Astrocyte (in vitro differentiated cells and primary cell): ENCODE data around the gene NPHP1. TPM values are rescaled to one million over a fixed set of nuclear protein-coding genes. Genes with fewer than 3 reads are reported as not detected.

ENCODE experiments used
- DNase-seq: peaks from one replicate; pipeline ENCODE4 v3.0.0-alpha.2; 2010; ENCODE audit warnings: low read depth
- FAIRE-seq: peaks from 2 replicates; lab custom pipeline; 2011; peaks lifted over from hg19 to GRCh38; lab: Jason Lieb, UNC
- H2AFZ ChIP-seq: 2 replicates; pipeline ENCODE4 v1.6.0; 2012; ENCODE audit warnings: low read depth, low read length, inconsistent platforms
- H3K27ac ChIP-seq: 2 replicates; pipeline ENCODE4 v1.5.1; 2011; ENCODE audit warnings: low read depth, low read length, inconsistent platforms
- H3K27me3 ChIP-seq: 2 replicates; pipeline ENCODE4 v1.6.0; 2011; ENCODE audit warnings: low read length, inconsistent platforms; ENCODE audit not compliant: insufficient read depth
- H3K36me3 ChIP-seq: 2 replicates; pipeline ENCODE4 v1.5.1; 2011; ENCODE audit warnings: low read length, inconsistent platforms; ENCODE audit not compliant: insufficient read depth
- H3K4me1 ChIP-seq: 2 replicates; pipeline ENCODE4 v1.5.1; 2011; ENCODE audit warnings: low read length, inconsistent platforms; ENCODE audit not compliant: insufficient read depth
- H3K4me2 ChIP-seq: 2 replicates; pipeline ENCODE4 v1.6.0; 2012; ENCODE audit warnings: low read length, inconsistent platforms
- H3K4me3 ChIP-seq: 2 replicates; pipeline ENCODE4 v1.5.1; 2011; ENCODE audit warnings: low read depth, mild to moderate bottlenecking, low read length, inconsistent platforms; ENCODE audit not compliant: insufficient read depth
- H3K79me2 ChIP-seq: 2 replicates; pipeline ENCODE4 v1.6.0; 2012; ENCODE audit warnings: mild to moderate bottlenecking, low read length, inconsistent platforms; ENCODE audit not compliant: insufficient read depth
- H3K9ac ChIP-seq: 2 replicates; pipeline ENCODE4 v1.6.0; 2012; ENCODE audit warnings: mild to moderate bottlenecking, low read length, inconsistent platforms
- H3K9me3 ChIP-seq: 2 replicates; pipeline ENCODE4 v1.5.1; 2012; ENCODE audit warnings: low read depth, mild to moderate bottlenecking, low read length, inconsistent platforms; ENCODE audit not compliant: insufficient read depth
- H4K20me1 ChIP-seq: 2 replicates; pipeline ENCODE4 v1.6.0; 2012; ENCODE audit warnings: low read length, inconsistent platforms; ENCODE audit not compliant: insufficient read depth
- H3K27ac Mint-ChIP-seq: one replicate; pipeline ENCODE4 v1.8.0; 2021; ENCODE audit warnings: mild to moderate bottlenecking, mixed read lengths; ENCODE audit not compliant: unreplicated experiment
- H3K27me3 Mint-ChIP-seq: one replicate; pipeline ENCODE4 v1.8.0; 2021; ENCODE audit warnings: low read depth, mixed read lengths; ENCODE audit not compliant: unreplicated experiment
- H3K36me3 Mint-ChIP-seq: one replicate; pipeline ENCODE4 v1.8.0; 2021; ENCODE audit warnings: low read depth, mixed read lengths; ENCODE audit not compliant: unreplicated experiment
- H3K4me1 Mint-ChIP-seq: one replicate; pipeline ENCODE4 v1.8.0; 2021; ENCODE audit warnings: low read depth, mixed read lengths; ENCODE audit not compliant: unreplicated experiment
- H3K4me3 Mint-ChIP-seq: one replicate; pipeline ENCODE4 v1.8.0; 2021; ENCODE audit warnings: mild to moderate bottlenecking, moderate library complexity, mixed read lengths; ENCODE audit not compliant: unreplicated experiment
- H3K9me3 Mint-ChIP-seq: one replicate; pipeline ENCODE4 v1.8.0; 2021; ENCODE audit warnings: mild to moderate bottlenecking, mixed read lengths; ENCODE audit not compliant: unreplicated experiment
- CTCF ChIP-seq: IDR thresholded peaks from 2 replicates; pipeline ENCODE4 v1.5.1; 2011; ENCODE audit warnings: low read depth, mild to moderate bottlenecking, inconsistent platforms, low read length, moderate library complexity; ENCODE audit not compliant: insufficient read depth
- EZH2 ChIP-seq: IDR thresholded peaks from 2 replicates; pipeline ENCODE4 v1.6.1; 2012; ENCODE audit warnings: mild to moderate bottlenecking, low read length, inconsistent platforms; ENCODE audit not compliant: insufficient read depth
- total RNA-seq: library from RNA; stranded (reverse); gene quantifications from 2 replicates; pipeline ENCODE4 v1.2.1, GENCODE V29; 2021

Gene NPHP1
- total RNA-seq, 1 donor from 2014 or later, result 3.3 TPM

DNA sequence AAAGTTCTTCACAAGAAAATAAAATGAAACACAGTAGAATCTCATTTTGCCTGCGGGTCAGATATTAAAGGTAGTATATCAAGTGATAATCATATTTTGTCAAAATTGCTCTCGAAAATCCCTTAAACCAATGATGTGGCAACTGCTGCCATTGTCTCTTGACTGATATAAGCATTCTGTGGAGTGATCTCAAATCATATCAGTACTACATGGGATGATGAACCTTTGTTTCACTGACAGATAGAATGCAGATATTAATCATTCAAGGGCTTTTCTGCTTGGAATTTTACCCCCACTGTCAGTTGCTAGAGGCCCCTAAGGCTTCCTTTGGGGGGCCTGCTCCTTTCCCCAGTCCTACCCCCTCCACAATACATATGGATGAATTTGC is 57.9 kb downstream of the NPHP1 start:
- no peak overlapping the region for H3K9ac ChIP-seq
- no peaks in the 10 kb centered on the region for H3K79me2 ChIP-seq
- DNase-seq (no peak), FAIRE-seq (no peak)
- H3K9me3 ChIP-seq, result no peaks in the 10 kb centered on the region
- peaks cover 15% of the 10 kb centered on the region for H3K4me1 ChIP-seq
- no peak overlapping the region for H3K4me3 ChIP-seq
- peaks cover 5% of the 10 kb centered on the region for H3K36me3 Mint-ChIP-seq
- H2AFZ ChIP-seq, result no peak overlapping the region
- H3K4me3 Mint-ChIP-seq, result no peak overlapping the region
- H3K4me2 ChIP-seq, result no peak overlapping the region
- H3K27ac ChIP-seq, result no peak overlapping the region
- peaks cover 10% of the 10 kb centered on the region for H3K4me1 Mint-ChIP-seq
- H3K9me3 Mint-ChIP-seq, result peaks cover 2% of the 10 kb centered on the region
- H4K20me1 ChIP-seq, result no peaks in the 10 kb centered on the region
- no peak overlapping the region for H3K27ac Mint-ChIP-seq
- TF ChIP-seq CTCF (no peak), EZH2 (no peak)
- no peaks in the 10 kb centered on the region for H3K27me3 ChIP-seq
- H3K36me3 ChIP-seq, result no peaks in the 10 kb centered on the region
- no peaks in the 10 kb centered on the region for H3K27me3 Mint-ChIP-seq

- Histone ChIP-seq H2AFZ (no peak overlapping the region), H3K4me1 (peaks cover 15% of the 10 kb centered on the region), H3K4me3 (no peak overlapping the region), H3K9ac (no peak overlapping the region), H3K4me2 (no peak overlapping the region), H3K27ac (no peak overlapping the region), H3K9me3 (no peaks in the 10 kb centered on the region), H3K79me2 (no peaks in the 10 kb centered on the region), H3K36me3 (no peaks in the 10 kb centered on the region), H4K20me1 (no peaks in the 10 kb centered on the region), H3K27me3 (no peaks in the 10 kb centered on the region)
- TF ChIP-seq EZH2, result no peak
- no peak for TF ChIP-seq CTCF
- Mint-ChIP-seq H3K27me3 (no peaks in the 10 kb centered on the region), H3K27ac (no peak overlapping the region), H3K9me3 (peaks cover 2% of the 10 kb centered on the region), H3K36me3 (peaks cover 5% of the 10 kb centered on the region), H3K4me3 (no peak overlapping the region), H3K4me1 (peaks cover 10% of the 10 kb centered on the region)
- DNase-seq (no peak), FAIRE-seq (no peak)
Measured at GRCh38 chr2:110146183-110146944, 58.4 kb downstream of the NPHP1 start.

- Mint-ChIP-seq H3K36me3 (peaks cover 5% of the 10 kb centered on the region), H3K27me3 (no peaks in the 10 kb centered on the region), H3K9me3 (peaks cover 2% of the 10 kb centered on the region), H3K27ac (no peak overlapping the region), H3K4me1 (no peaks in the 10 kb centered on the region), H3K4me3 (no peak overlapping the region)
- peaks cover 2% of the 10 kb centered on the region for H3K4me1 ChIP-seq
- H4K20me1 ChIP-seq, result no peaks in the 10 kb centered on the region
- H3K79me2 ChIP-seq, result no peaks in the 10 kb centered on the region
- no peak overlapping the region for H3K27ac ChIP-seq
- no peaks in the 10 kb centered on the region for H3K27me3 ChIP-seq
- H3K4me3 ChIP-seq, result no peak overlapping the region
- H3K36me3 ChIP-seq, result no peaks in the 10 kb centered on the region
- no peak overlapping the region for H2AFZ ChIP-seq
- no peak for TF ChIP-seq CTCF
- TF ChIP-seq EZH2, result no peak
- H3K9ac ChIP-seq, result no peak overlapping the region
- FAIRE-seq (no peak), DNase-seq (no peak)
- H3K4me2 ChIP-seq, result no peak overlapping the region
- no peaks in the 10 kb centered on the region for H3K9me3 ChIP-seq
Measured at GRCh38 chr2:110143982-110144381, 60.8 kb downstream of the NPHP1 start.
